Fibroblast of the aortic adventitia (primary cell): Measurements from ENCODE around the gene TPPP2. TPM values are rescaled to one million over a fixed set of nuclear protein-coding genes. Genes with fewer than 3 reads are reported as not detected.

Experiments
- DNase-seq: peaks from one replicate; pipeline ENCODE4 v3.0.0-alpha.2; 2010; ENCODE audit warnings: low read depth
- H3K4me3 ChIP-seq: 2 replicates; pipeline ENCODE4 v1.5.1; 2011; ENCODE audit warnings: low read depth, mild to moderate bottlenecking, control low read depth, low read length, moderate library complexity
- total RNA-seq: library from RNA; depleted of rRNA; stranded (reverse); fragments of >200 nt; gene quantifications from 2 replicates; pipeline ENCODE4 v1.2.3, GENCODE V29; 2012; ENCODE audit warnings: low replicate concordance
- TF ChIP-seq, protein P1 (sequence below): IDR thresholded peaks from 2 replicates; pipeline ENCODE4 v1.5.1; 2011; ENCODE audit warnings: mild to moderate bottlenecking, low read length, control low read depth, inconsistent platforms; ENCODE audit not compliant: insufficient read depth

Gene TPPP2
- total RNA-seq, 1 donor, result not detected

DNA sequence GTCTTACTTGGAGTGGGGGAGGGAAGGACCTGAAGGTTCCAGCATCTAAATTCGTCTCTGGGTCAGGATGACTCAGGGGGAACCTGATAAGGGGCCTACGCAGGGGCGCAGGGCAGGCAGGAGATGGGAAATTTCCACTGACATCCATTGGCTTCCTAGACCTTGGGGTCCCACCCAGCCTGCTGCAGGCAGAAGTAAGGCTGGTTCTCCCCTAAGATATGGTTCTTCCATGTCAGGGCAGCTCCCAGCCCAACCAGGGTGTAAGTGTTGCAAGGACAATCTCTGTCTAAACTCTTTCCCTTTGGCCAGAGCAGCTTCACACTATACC is 3.1 kb upstream of the TPPP2 start:
- H3K4me3 ChIP-seq, result no peak overlapping the region
- DNase-seq, result no peak
- TF ChIP-seq, protein P1, sequence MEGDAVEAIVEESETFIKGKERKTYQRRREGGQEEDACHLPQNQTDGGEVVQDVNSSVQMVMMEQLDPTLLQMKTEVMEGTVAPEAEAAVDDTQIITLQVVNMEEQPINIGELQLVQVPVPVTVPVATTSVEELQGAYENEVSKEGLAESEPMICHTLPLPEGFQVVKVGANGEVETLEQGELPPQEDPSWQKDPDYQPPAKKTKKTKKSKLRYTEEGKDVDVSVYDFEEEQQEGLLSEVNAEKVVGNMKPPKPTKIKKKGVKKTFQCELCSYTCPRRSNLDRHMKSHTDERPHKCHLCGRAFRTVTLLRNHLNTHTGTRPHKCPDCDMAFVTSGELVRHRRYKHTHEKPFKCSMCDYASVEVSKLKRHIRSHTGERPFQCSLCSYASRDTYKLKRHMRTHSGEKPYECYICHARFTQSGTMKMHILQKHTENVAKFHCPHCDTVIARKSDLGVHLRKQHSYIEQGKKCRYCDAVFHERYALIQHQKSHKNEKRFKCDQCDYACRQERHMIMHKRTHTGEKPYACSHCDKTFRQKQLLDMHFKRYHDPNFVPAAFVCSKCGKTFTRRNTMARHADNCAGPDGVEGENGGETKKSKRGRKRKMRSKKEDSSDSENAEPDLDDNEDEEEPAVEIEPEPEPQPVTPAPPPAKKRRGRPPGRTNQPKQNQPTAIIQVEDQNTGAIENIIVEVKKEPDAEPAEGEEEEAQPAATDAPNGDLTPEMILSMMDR, result no peak

DNA sequence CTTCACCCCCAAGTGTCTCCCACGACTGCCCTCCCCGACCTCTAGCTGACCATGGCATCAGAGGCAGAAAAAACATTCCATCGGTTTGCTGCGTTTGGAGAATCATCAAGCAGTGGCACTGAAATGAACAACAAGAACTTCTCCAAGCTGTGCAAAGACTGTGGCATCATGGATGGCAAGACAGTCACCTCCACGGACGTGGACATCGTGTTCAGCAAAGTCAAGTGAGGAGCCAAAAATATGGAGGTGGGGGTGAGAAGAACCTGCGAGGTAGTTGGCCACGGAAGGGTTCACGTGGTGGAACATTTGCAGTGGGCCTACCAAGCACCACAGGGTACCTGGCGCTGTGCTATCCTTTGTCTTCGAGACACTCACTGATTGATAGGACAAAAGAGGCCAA is 514 bp downstream of the TPPP2 start:
- H3K4me3 ChIP-seq, result no peak overlapping the region
- TF ChIP-seq, protein P1, result no peak
- no peak for DNase-seq

DNA sequence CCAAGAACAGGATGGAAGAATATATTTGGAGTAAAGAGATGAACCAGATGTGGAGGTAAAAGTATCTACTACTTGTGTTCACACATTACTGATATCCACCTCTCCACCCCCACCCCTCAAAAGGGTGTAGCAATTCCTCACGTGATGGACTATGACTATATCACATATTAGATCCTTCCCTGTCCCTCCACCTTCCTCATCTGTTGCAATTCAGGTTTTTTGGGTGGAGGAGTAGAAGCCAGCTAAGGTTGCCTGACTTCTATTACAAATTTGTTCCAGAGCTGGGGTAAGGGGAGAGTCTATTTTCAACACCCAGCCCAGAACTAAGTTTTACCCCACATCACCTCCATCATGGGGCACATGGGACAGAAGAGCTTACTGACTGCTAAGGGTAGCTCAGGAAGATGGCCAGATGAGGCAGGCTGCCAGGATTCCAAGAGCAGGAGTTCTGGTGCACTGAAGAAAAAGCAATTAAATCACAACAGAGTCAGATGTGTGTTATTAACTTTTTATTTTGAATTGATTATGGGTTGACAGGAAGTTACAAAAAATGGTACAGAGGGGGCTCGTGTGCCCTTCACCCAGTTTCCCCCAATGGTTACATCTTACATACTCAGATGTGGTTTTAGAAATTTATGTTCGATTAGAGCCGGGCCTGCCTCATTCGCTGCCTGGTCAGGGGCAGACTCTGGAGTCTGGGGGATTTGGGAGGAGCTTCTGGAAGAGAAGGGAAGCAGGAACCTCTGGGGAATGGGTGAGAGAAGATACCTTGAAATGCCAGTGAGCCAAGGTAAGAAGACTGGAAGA is 2.5 kb downstream of the TPPP2 start:
- DNase-seq, result no peak
- H3K4me3 ChIP-seq, result no peak overlapping the region
- TF ChIP-seq, protein P1, result no peak

GRCh38 chr14:21033133-21033698 is 3.2 kb downstream of the TPPP2 start:
- TF ChIP-seq, protein P1, result no peak
- no peak overlapping the region for H3K4me3 ChIP-seq
- no peak for DNase-seq

GRCh38 chr14:21034707-21035106 is 4.7 kb downstream of the TPPP2 start, which contains the start of gene RNASE13:
TSS of gene RNASE13 (minus strand) at chr14:21034807. CDS start at chr14:21034288, 519 bp downstream.
- TF ChIP-seq, protein P1, result no peak
- no peak for DNase-seq
- H3K4me3 ChIP-seq, result no peak within 1 kb of the TSS

DNA sequence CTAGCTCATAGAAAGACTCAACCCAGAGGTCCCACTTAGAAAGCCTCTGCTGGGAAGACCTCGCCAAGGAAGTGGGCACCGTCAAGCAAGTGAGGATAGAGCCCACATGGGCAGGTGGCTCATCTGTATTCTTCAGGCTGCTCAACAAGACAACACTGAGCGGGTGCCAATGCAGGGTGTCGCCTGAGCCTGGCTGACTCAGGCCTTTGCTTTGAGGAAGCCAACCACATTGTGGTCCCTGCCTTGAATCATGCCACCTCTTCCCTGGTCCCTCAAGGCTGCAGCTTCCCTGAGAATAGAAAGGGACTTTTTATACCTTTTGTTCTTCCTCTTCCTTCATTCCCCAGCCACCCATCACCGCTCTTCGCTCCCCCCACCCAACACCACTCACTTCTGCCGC is 6.7 kb downstream of the TPPP2 start:
- TF ChIP-seq, protein P1, result no peak
- DNase-seq, result no peak
- H3K4me3 ChIP-seq, result no peak overlapping the region

DNA sequence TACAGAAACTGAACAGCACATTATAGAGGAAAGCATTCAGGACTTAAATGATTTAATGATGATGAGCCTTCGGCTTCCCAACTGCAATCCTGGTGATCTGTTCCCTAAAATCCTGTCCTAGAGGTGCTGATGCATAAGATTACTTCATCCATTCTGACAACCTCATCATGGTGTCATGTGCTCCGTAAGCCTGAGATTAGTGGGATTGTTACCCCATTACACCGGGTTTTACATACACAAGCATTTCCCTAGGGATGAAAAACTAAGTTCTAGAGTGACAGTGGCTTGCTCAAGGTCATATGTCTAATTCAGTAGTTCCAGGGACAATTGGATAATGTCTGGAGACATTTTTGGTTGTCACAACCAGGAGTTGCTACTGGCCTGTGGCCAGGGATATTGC is 7.1 kb downstream of the TPPP2 start:
- H3K4me3 ChIP-seq, result no peak overlapping the region
- TF ChIP-seq, protein P1, result no peak
- no peak for DNase-seq
